HG03066 (cell line): ENCODE data around the gene SLIT3.

ENCODE experiments used
- ATAC-seq: cut with Tn5 transposase; IDR thresholded peaks from one replicate; pipeline ENCODE4 v1.9.1; 2021; ENCODE audit warnings: low read depth; ENCODE audit not compliant: unreplicated experiment

Gene SLIT3

GRCh38 chr5:168790671-168791250, 510.2 kb downstream of the SLIT3 start:
- ATAC-seq, result no peak

DNA sequence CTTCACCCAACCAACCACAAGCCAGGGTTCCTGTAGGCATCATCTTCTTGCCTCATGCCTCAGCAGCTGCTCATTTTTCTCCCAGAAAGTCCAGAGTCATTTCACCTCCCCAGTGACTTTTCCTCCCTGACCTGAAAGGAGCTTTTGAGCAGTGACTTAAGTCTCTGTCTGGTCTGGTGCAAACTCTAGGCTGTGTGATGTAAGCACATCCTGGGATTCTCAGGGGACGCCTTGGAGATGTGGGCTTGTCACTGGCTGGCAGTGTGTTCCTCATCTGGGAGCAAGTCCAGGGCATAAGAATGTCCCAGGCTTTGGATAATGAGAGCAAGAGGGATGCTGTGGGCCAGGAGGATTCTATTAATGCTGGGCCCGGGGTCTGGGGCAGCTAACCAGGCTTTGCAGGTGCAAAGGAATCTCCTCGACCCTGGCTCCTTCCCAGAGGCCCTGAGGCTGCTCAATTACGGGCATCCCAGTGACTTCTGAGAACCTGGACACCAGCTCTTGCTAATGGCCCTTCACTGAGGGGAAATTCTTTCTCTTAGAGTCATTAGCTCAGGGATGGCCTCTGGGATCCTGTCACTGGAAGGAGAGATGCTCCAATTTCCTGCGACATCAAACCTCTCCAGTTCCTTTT, 510.8 kb downstream of the SLIT3 start:
- ATAC-seq, result no peak

DNA sequence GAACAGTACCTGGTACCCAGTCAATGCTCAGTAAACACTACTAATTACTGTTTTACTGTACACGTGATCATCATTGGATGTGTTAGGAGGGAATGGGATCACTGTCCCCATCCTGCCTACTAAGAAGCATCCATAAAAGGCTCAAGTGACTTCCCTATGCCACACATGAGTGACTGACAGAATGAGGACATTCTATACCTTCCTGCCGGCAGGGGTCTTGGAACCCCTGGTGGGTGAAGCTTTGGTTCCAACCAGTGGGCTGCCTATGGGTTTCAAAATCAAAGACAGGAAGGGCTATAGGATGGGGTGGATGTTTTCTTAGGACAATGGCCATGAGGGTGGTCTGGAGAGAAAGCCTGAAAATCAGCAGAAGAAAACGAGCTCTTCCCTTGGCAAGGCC, 512.2 kb downstream of the SLIT3 start:
- no peak for ATAC-seq

- no peak for ATAC-seq
Observed at GRCh38 chr5:168788107-168788506, 512.8 kb downstream of the SLIT3 start.

DNA sequence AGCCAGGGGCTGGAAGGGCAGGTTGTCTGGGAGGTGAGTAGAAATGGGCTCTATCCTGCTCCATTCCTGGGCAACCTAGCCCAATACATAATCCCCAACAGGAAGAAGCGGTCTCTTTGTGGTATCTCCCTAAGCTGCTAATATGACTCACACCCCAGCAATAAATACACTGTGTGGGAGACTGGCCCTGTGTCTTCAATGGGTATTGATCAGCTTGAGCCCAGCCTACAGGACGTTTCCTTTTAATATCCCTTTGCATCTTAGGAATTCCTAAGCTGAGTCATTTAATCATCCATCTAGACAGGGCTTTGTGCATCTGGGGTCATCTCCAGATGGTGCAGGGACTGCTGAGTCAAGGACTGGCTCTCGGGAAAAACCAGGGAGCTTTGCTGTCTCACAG, 514.8 kb downstream of the SLIT3 start:
- no peak for ATAC-seq

GRCh38 chr5:168784454-168784853, 516.5 kb downstream of the SLIT3 start:
- ATAC-seq, result no peak

- ATAC-seq, result no peak
Observed at GRCh38 chr5:168781941-168782571, 518.9 kb downstream of the SLIT3 start.

DNA sequence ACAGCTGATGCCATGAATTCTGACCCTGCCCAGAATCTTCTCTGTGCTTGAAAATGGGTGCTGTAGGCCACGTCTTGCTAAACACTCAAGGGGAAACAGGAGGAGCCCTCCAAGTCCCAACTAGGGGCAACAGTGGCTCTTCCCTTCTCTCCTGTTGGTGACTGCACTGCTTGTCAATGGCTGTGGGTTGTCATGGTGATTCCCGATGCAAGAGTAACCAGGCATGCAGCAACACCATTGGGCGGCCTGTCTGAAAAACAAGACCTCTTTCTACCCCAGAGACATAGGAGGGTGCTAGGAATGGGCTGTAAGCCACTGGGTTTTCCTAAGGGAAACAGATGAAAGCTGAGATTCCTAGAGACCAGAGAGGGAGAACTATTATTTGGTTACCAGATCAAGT, 520.1 kb downstream of the SLIT3 start:
- ATAC-seq, result no peak

- no peak for ATAC-seq
Observed at GRCh38 chr5:168779333-168779732, 521.6 kb downstream of the SLIT3 start.

- ATAC-seq, result no peak
Observed at GRCh38 chr5:168778536-168778935, 522.4 kb downstream of the SLIT3 start.

- ATAC-seq, result no peak
Observed at GRCh38 chr5:168777651-168778050, 523.3 kb downstream of the SLIT3 start.

DNA sequence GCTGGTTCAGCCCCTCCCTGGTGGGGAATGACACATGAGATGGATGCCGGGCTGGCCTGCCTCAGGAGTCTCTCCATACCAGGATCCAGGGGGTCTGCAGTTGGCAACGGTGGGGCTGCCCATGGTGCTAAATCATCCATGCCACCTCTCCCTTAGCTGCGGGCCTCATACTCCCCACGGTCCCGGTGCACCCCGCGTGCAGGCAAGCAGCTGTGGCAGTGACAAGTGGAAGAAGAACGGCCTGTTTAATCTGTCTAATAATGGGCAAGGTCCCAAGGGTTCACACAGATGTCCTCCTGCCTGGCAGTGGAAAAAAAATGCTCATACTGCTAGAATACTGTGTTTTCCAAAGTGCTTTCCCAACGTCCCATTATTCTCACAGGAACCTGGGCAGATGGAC, 524.9 kb downstream of the SLIT3 start:
- ATAC-seq, result no peak

GRCh38 chr5:168773226-168773625, 527.7 kb downstream of the SLIT3 start:
- ATAC-seq, result no peak

DNA sequence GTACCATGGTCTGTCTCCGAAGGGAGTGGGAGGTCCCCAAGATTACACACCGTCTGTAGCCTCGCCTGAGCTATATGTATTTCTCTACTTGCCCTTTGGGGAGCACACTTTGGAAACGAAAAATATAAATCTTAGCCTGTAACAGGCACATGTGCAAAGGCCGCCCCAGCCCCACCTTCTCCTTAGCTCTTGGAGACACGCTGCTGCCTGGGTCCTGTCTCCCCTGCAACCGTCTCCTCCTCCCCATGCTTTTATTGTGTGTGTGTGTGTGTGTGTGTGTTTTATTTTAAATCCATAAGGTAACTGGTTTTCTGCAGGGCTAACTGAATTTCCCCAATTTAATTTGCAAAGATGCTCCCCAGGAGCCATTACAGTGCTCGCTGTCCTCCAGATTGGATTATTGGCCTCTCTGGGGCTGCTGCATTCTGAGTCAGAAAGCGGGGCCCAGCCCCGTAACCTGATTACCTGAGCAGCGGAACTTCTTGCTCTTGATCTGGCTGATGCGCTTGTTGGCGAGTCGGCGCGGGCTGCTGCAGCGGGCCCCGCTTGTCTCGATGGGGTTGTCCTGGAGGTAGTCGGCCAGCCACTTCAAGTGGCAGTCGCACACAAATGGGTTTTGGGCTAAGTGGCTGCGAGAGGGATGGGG, 528.5 kb downstream of the SLIT3 start:
- ATAC-seq, result no peak

DNA sequence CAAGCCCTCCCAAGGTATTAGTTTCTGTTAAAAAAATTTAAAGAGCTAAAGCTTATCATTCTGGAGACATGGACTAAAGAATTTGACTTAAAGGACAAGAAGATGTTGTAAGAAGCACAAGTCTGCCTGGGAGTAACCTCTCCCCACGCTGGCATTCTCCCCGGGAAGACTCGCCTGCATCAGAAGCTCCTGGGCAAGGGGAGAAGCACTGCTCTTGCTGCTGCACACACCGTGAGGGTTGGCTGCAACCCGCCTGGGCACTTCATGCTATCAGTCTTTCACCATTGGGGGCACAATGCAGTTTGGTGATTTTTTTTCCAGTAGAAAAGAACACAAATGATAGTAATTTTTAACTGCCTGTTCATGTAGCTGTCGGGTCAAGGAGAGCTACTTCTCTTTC, 529.3 kb downstream of the SLIT3 start:
- no peak for ATAC-seq

- no peak for ATAC-seq
Observed at GRCh38 chr5:168770996-168771395, 529.9 kb downstream of the SLIT3 start.

DNA sequence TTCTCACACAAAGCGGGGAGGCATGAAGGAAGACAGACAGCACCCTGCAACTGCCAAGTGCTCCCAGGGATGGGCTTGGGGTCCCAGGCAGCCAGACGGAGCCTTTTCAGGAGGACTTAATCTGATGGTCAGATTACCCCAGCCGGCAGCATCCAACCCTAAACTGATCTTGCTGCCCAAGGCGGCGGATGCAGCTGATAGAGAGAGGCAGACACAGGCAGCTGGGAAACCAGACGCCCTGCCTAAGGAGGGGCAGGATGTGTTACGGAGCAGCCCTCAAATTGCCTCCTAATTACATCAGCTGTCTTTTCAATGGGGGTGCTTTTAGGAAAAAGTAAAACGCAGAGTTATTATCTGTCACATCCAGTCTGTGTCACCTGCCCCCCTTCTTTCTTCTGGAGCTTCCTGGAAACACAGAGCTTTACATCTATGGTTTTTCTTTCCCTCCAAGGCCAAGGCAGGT, 530.9 kb downstream of the SLIT3 start:
- ATAC-seq, result no peak

- ATAC-seq, result no peak
Observed at GRCh38 chr5:168768172-168768571, 532.8 kb downstream of the SLIT3 start.

DNA sequence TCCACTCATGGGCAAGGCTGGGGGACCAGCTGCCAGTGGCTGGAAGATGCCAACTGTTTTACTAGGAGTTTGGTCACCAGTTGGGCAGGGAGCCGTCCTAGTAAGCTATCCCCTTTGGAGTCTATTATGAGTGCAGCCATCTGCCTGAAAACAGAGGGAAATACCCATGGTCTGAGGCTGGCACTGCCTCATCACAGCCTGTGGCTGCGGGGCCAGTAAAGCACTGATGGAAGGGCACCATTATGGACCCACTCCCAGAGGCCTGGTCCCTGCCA, 534.6 kb downstream of the SLIT3 start:
- no peak for ATAC-seq

DNA sequence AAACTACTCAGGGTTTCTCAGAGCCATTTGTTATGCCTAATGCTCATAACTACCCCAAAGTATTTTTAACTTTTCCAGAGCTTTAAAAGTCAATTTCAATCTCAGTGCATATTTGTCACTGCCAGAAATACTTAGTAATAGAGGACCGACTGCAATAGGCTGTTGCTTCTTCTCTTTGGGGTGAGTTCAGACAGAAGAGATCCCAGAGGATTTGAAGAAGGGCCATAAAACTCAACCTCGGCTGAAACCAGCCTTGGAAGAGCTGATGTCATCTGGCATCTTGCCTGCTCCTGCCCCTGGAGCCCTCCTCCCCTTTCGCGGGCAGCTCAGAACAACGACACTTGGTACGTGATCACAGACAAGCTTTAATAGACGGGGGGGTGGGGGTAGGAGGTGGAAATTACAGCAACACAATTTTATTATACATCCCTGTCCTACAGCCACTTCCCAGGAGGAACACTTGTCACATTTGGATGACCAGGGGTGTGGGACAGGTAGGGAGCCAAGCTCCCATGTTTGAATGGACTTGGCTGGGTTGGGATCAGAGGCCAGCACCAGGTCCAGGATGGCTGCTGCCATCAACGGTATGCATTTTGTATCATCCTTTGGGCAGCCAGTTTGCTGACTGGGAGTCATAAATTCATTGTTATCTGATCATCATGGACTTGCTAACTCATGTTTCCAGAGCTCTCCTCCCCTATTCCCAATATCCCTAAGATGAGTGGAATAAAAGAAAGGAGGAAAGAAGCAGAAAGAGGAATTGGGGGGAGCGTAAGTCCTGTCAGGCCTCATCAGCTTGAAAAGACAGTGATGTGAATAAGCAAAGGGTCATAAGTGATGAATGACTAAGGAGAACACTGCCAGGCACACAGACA, 535.2 kb downstream of the SLIT3 start:
- ATAC-seq, result no peak

- ATAC-seq, result no peak
Observed at GRCh38 chr5:168765086-168765550, 535.8 kb downstream of the SLIT3 start.
